Epithelial cell of proximal tubule (primary cell): Measurements from ENCODE around the gene UBXN10. TPM values are rescaled to one million over a fixed set of nuclear protein-coding genes. Genes with fewer than 3 reads are reported as not detected.
A peak's percentile ranks its signal among the peaks of the same experiment; 100 is the strongest.

ENCODE experiments used
- DNase-seq: peaks from one replicate; pipeline ENCODE4 v3.0.0-alpha.2; 2011; ENCODE audit warnings: low read depth
- H3K4me3 ChIP-seq: 2 replicates; pipeline ENCODE4 v1.5.1; 2011; ENCODE audit warnings: low read depth, mild to moderate bottlenecking, low read length
- CTCF ChIP-seq: conservative IDR thresholded peaks from 2 replicates; pipeline ENCODE4 v1.5.1; 2012; ENCODE audit warnings: low read depth, mild to moderate bottlenecking, low read length
- total RNA-seq: library from RNA; depleted of rRNA; stranded (reverse); fragments of >200 nt; gene quantifications from 2 replicates; pipeline ENCODE4 v1.2.3, GENCODE V29; 2015

Gene UBXN10
- total RNA-seq, 1 donor from 2014 or later, result 0.23 TPM

DNA sequence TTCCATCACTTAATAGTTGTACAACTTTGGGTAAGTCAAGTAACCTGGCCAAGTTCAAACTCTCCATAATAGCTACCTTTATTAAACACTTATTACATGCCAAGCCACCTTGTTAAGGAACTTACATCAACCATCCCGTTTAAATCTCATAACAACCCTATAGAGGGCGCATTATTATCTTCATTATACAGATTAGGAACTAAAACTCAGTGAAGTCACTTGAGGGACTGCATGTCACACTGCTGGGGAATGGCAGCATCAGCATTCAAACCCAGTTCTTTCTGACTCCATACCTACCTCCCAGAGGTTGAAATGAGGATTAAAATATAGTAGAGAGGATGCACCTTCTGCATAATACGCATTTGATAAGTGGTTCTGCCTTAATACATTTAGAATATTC lies 47.5 kb downstream of the UBXN10 start:
- H3K4me3 ChIP-seq, result no peak overlapping the region
- no peak for DNase-seq
- peak; percentile 44 for TF ChIP-seq CTCF

GRCh38 chr1:20233866-20234265 lies 48.0 kb downstream of the UBXN10 start:
- TF ChIP-seq CTCF, result no peak

GRCh38 chr1:20234788-20235535 lies 49.1 kb downstream of the UBXN10 start:
- no peak for DNase-seq
- TF ChIP-seq CTCF, result no peak
- no peak overlapping the region for H3K4me3 ChIP-seq

More at GRCh38 chr1:20233866-20234265, 48.0 kb downstream of the UBXN10 start:
- no peak overlapping the region for H3K4me3 ChIP-seq
- no peak for DNase-seq

DNA sequence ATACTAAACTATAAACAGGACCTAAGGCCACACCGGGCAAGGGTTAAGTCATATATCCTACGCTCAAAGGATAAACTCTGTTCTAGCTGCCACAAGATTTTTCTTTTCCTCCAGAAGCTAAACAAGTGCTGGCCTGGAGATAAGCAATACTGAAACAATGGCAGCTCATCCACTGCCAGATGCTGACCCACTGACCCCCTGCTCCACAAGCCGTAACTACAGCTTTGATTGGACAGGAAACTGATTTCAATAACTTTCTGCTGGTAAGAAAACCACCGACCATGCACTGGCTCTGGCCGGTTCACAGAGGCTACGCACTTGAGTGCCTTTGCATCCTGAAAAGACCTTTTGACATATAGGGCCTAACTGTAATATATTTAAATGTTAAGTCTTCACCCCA lies 51.8 kb downstream of the UBXN10 start:
- TF ChIP-seq CTCF, result no peak
- no peak overlapping the region for H3K4me3 ChIP-seq
- no peak for DNase-seq

DNA sequence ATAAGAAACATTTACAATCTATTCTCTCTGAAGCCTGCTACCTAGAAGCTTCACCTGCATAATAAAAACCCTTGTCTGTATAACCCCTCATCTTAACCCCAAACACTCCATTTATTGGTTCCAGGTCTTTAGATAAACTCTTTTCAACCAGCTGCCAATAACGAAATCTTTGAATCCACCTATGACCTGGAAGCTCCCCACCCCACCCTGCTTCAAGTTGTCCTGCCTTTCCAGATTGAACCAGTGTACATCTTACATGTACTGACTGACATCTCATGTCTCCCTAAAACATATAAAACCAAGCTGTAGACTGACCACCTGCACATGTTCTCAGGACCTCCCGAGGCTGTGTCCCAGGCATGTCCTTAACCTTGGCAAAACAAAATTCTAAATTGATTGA lies 54.1 kb downstream of the UBXN10 start:
- no peak for TF ChIP-seq CTCF
- DNase-seq, result no peak
- no peak overlapping the region for H3K4me3 ChIP-seq

- no peak for TF ChIP-seq CTCF
- no peak overlapping the region for H3K4me3 ChIP-seq
- DNase-seq, result no peak
Measured at GRCh38 chr1:20242890-20243479, 57.1 kb downstream of the UBXN10 start.

Other genes with a start within 250 kb of the UBXN10 start
- gene PLA2G2A, start 206.5 kb upstream of the UBXN10 start, total RNA-seq, result not detected in 2 replicates
- gene PLA2G5, start 115.9 kb upstream of the UBXN10 start, total RNA-seq, result not detected in 2 replicates
- gene PLA2G2D, start 66.6 kb upstream of the UBXN10 start, total RNA-seq, result not detected in 2 replicates
- 3.8 and 4.2 TPM in 2 replicates for gene PLA2G2F, start 46.8 kb upstream of the UBXN10 start, total RNA-seq
- gene PLA2G2C, start 422 bp downstream of the UBXN10 start, total RNA-seq, result not detected in 2 replicates
- not detected in 2 replicates for gene VWA5B1, start 104.8 kb downstream of the UBXN10 start, total RNA-seq